Fibroblast of villous mesenchyme (primary cell): ENCODE results near the gene MMADHC. TPM values are rescaled to one million over a fixed set of nuclear protein-coding genes. Genes with fewer than 3 reads are reported as not detected.

Source experiments
- DNase-seq: peaks from one replicate; pipeline ENCODE4 v3.0.0-alpha.2; 2010; ENCODE audit warnings: low read depth
- H3K4me3 ChIP-seq: 2 replicates; pipeline ENCODE4 v1.5.1; 2011; ENCODE audit warnings: low read depth, mild to moderate bottlenecking, low read length
- CTCF ChIP-seq: IDR thresholded peaks from 2 replicates; pipeline ENCODE4 v1.5.1; 2012; ENCODE audit warnings: low read depth, mild to moderate bottlenecking, low read length; ENCODE audit not compliant: insufficient read depth
- small RNA-seq: library from RNA; depleted of rRNA; stranded (forward); fragments of <200 nt; gene quantifications from one replicate; pipeline ENCODE3, GENCODE V24; 2012
- total RNA-seq: library from RNA; depleted of rRNA; stranded (reverse); fragments of >200 nt; gene quantifications from 2 replicates; pipeline ENCODE4 v1.2.3, GENCODE V29; 2012

Gene MMADHC
- total RNA-seq, 1 donor, result 265 TPM

DNA sequence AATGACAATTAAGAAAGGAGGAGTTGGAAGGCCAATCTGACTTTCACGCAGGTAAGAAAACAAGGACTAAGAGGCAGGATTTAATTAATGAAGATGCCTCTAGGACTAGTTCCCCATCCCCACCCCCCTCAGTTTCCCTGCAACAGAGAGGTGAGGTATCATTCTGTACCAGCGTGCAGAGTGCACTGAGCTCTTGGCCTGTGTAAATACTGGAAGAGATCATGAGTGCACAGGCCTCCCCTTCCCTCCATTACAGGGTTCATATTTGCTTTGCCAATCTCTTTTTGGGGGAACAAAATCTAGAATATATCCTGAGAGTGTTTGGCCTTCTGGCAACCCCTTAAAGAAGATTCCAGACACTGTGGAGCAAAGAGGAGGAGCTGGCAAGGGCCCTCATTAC, 60.9 kb downstream of the MMADHC start:
- no peak for TF ChIP-seq CTCF
- DNase-seq, result no peak
- no peak overlapping the region for H3K4me3 ChIP-seq

DNA sequence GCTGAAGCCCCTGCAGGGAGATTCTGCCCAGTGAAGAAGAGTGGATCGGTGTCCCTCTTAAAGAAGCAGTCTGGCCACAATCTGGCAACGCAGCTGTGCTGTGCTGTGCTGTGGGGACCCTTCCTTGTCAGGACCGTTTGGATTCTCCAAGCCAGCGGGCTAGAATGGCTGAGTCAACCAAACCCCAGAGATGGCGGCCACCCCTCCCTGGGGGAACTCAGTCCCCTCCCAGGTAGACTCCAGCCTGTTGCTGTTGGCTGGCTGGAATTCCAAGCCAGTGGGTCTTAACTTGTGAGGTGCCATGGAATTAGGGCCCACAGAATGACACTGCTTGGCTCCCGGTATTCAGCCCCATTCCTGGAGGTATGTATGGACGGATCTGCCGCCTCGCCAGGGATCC, 62.3 kb downstream of the MMADHC start:
- DNase-seq, result no peak
- TF ChIP-seq CTCF, result no peak
- no peak overlapping the region for H3K4me3 ChIP-seq

Small RNAs within 50 kb of the gene (small RNA-seq; reads per million reads assigned to genes)
- gene RNU6-601P, result not detected
